ENCODE data around the gene ATP11A. TPM values are rescaled to one million over a fixed set of nuclear protein-coding genes. Genes with fewer than 3 reads are reported as not detected.
A peak's percentile ranks its signal among the peaks of the same experiment; 100 is the strongest.

The ATP11A gene
- total RNA-seq, 1 donor from 2014 or later, result 377 TPM

- intact Hi-C loops (cut with DNase I), result no loop called here
- Histone ChIP-seq H3K4me1 (no peaks in the 10 kb centered on the region), H3K27me3 (no peaks in the 10 kb centered on the region), H3K4me3 (no peak overlapping the region), H3K9me3 (no peaks in the 10 kb centered on the region), H3K36me3 (peaks cover 55% of the 10 kb centered on the region), H3K27ac (no peak overlapping the region)
- DNase-seq (no peak), ATAC-seq (peak; percentile 6)
- no peak for TF ChIP-seq CTCF (IDR thresholded peaks at IDR 0.05)
These were observed 119.8 kb downstream of the ATP11A start for GRCh38 chr13:112809332-112810315.

GRCh38 chr13:112810608-112811007 is 120.8 kb downstream of the ATP11A start:
- Histone ChIP-seq H3K4me3 (no peak overlapping the region), H3K27me3 (no peaks in the 10 kb centered on the region), H3K36me3 (peaks cover 62% of the 10 kb centered on the region), H3K9me3 (no peaks in the 10 kb centered on the region), H3K4me1 (no peaks in the 10 kb centered on the region), H3K27ac (no peak overlapping the region)
- intact Hi-C loops (cut with DNase I), result no loop called here
- TF ChIP-seq CTCF (IDR thresholded peaks at IDR 0.05), result no peak
- ATAC-seq, result no peak
- no peak for DNase-seq

GRCh38 chr13:112812306-112813055 is 122.6 kb downstream of the ATP11A start:
- no peaks in the 10 kb centered on the region for H3K4me1 ChIP-seq
- no peak for ATAC-seq
- DNase-seq, result no peak
- no peaks in the 10 kb centered on the region for H3K9me3 ChIP-seq
- no peaks in the 10 kb centered on the region for H3K27me3 ChIP-seq
- TF ChIP-seq CTCF (IDR thresholded peaks at IDR 0.05), result no peak
- H3K4me3 ChIP-seq, result no peak overlapping the region
- H3K36me3 ChIP-seq, result peaks cover 64% of the 10 kb centered on the region
- no peak overlapping the region for H3K27ac ChIP-seq
- intact Hi-C loops (cut with DNase I), result no loop called here

- H3K36me3 ChIP-seq, result peaks cover 69% of the 10 kb centered on the region
- no peak overlapping the region for H3K4me3 ChIP-seq
- intact Hi-C loops (cut with DNase I), result no loop called here
- H3K27me3 ChIP-seq, result no peaks in the 10 kb centered on the region
- no peak for DNase-seq
- H3K9me3 ChIP-seq, result no peaks in the 10 kb centered on the region
- H3K4me1 ChIP-seq, result no peaks in the 10 kb centered on the region
- TF ChIP-seq CTCF (IDR thresholded peaks at IDR 0.05), result no peak
- H3K27ac ChIP-seq, result no peak overlapping the region
- no peak for ATAC-seq
These were observed 123.7 kb downstream of the ATP11A start for GRCh38 chr13:112813552-112813951.

GRCh38 chr13:112814905-112815585 is 125.2 kb downstream of the ATP11A start:
- H3K27ac ChIP-seq, result peak overlapping the region; percentile 6
- DNase-seq, result peak; percentile 81
- no peaks in the 10 kb centered on the region for H3K9me3 ChIP-seq
- H3K4me1 ChIP-seq, result no peaks in the 10 kb centered on the region
- TF ChIP-seq CTCF (IDR thresholded peaks at IDR 0.05), result no peak
- H3K4me3 ChIP-seq, result no peak overlapping the region
- H3K36me3 ChIP-seq, result peaks cover 80% of the 10 kb centered on the region
- intact Hi-C loops (cut with DNase I), result no loop called here
- ATAC-seq, result peak; percentile 83
- H3K27me3 ChIP-seq, result no peaks in the 10 kb centered on the region

All from upper lobe of right lung (tissue), 1 donor.